HepG2 (cell line): Measurements from ENCODE around the gene ELOVL5. TPM values are rescaled to one million over a fixed set of nuclear protein-coding genes. Genes with fewer than 3 reads are reported as not detected.

Source experiments
- ATAC-seq: fragments of 200-7000 bp; cut with Tn5 transposase; 3 replicates; pipeline ENCODE4 v1.9.1; 2020; ENCODE audit warnings: mild to moderate bottlenecking, moderate library complexity
- BruUV-seq: library from RNA; stranded (reverse); fragments of 400-500 nt; replicated peaks from 2 replicates; lab custom pipeline; 2021; lab: Mats Ljungman, UMichigan
- CTCF ChIA-PET: fragments of 300-600 bp; formaldehyde crosslinking; extraction: SDS; loops from one replicate; lab custom pipeline; 2021; ENCODE audit warnings: low total read pairs, inconsistent platforms, low intra/inter-chr PET ratio; lab: Yijun Ruan, JAX
- POLR2A ChIA-PET: fragments of 350-600 bp; sonication (Branson Sonifier 250); formaldehyde crosslinking; loops from one replicate; lab custom pipeline; 2020; ENCODE audit warnings: antibody characterized with exemption, inconsistent platforms; lab: Yijun Ruan, JAX
- DNase-seq: peaks from one replicate; pipeline ENCODE4 v3.0.0-alpha.2; 2015; ENCODE audit warnings: low spot score
- FAIRE-seq: peaks from 3 replicates; lab custom pipeline; 2011; peaks lifted over from hg19 to GRCh38; lab: Jason Lieb, UNC
- H2AFZ ChIP-seq: one replicate; pipeline ENCODE4 v1.6.1; 2011; ENCODE audit warnings: low read length, inconsistent platforms
- H3K27ac ChIP-seq: fragments of 300-600 bp; 3 replicates; pipeline ENCODE4 v1.8.0; 2011; ENCODE audit warnings: mixed run types, mild to moderate bottlenecking, mixed read lengths, low read length, inconsistent platforms; ENCODE audit not compliant: insufficient read depth; ENCODE audit errors: extremely low read length
- H3K27me3 ChIP-seq, 2 experiments: fragments of 200-600 bp in 1 of 2; 2 replicates in 1 of 2; 3 replicates in 1 of 2; pipeline versions ENCODE4 v1.6.0 to v1.8.0; 2011; ENCODE audit warnings: low read length in 2 of 2, mild to moderate bottlenecking in 2 of 2, moderate library complexity in 2 of 2, inconsistent platforms in 1 of 2; ENCODE audit not compliant: insufficient read depth in 2 of 2, control insufficient read depth in 1 of 2
- H3K36me3 ChIP-seq, 2 experiments: fragments of 200-600 bp in 1 of 2; replicated peaks in 1 of 2; 2 replicates in 1 of 2; 3 replicates in 1 of 2; pipeline versions ENCODE4 v1.5.1 to v1.8.0; 2011; ENCODE audit warnings: low read length in 2 of 2, inconsistent platforms in 1 of 2; ENCODE audit not compliant: insufficient read depth in 2 of 2, control insufficient read depth in 1 of 2
- H3K4me1 ChIP-seq: 2 replicates; pipeline ENCODE4 v1.5.1; 2012; ENCODE audit warnings: low read length, inconsistent platforms; ENCODE audit not compliant: insufficient read depth
- H3K4me2 ChIP-seq: 2 replicates; pipeline ENCODE4 v1.6.0; 2011; ENCODE audit warnings: low read depth, low read length, inconsistent platforms
- H3K4me3 ChIP-seq, 3 experiments: fragments of 200-600 bp in 1 of 3; sonication (generic), shearing (Covaris generic) in 1 of 3; replicated peaks in 1 of 3; 2 replicates each; pipeline ENCODE4 v1.5.1; 2011 to 2016; ENCODE audit warnings: low read length in 3 of 3, inconsistent platforms in 2 of 3, low read depth in 2 of 3, mild to moderate bottlenecking in 2 of 3, control low read depth in 1 of 3, mixed read lengths in 1 of 3; ENCODE audit not compliant: insufficient read depth in 1 of 3
- H3K79me2 ChIP-seq: one replicate; pipeline ENCODE4 v1.6.1; 2011; ENCODE audit warnings: low read length, inconsistent platforms; ENCODE audit not compliant: insufficient read depth
- H3K9ac ChIP-seq: 2 replicates; pipeline ENCODE4 v1.6.0; 2011; ENCODE audit warnings: mild to moderate bottlenecking, low read depth, low read length, inconsistent platforms; ENCODE audit not compliant: insufficient read depth
- H3K9me3 ChIP-seq: 2 replicates; pipeline ENCODE4 v1.5.1; 2012; ENCODE audit warnings: mild to moderate bottlenecking, low read length
- H4K20me1 ChIP-seq: 2 replicates; pipeline ENCODE4 v1.6.0; 2011; ENCODE audit warnings: inconsistent platforms, mild to moderate bottlenecking, low read length, moderate library complexity; ENCODE audit not compliant: insufficient read depth
- ATF7 ChIP-seq, 2 experiments: fragments of 450-650 bp in 1 of 2; sonication (generic) in 1 of 2; formaldehyde crosslinking in 1 of 2; IDR thresholded peaks; 2 replicates each; pipeline versions ENCODE4 v1.4.0 to v1.6.1; 2016 to 2020; ENCODE audit warnings: antibody characterized with exemption in 1 of 2, mild to moderate bottlenecking in 1 of 2, missing genetic modification reagents in 1 of 2
- LBX2 ChIP-seq: sonication (generic); formaldehyde crosslinking; IDR thresholded peaks from 2 replicates; pipeline ENCODE4 v1.5.0; 2020; ENCODE audit warnings: missing genetic modification reagents, mild to moderate bottlenecking, borderline replicate concordance
- MXI1 ChIP-seq: IDR thresholded peaks from 3 replicates; pipeline ENCODE4 v1.6.1; 2012; ENCODE audit warnings: low read depth, low read length, inconsistent platforms, borderline replicate concordance
- SYNCRIP ChIP-seq: fragments of 200-400 bp; formaldehyde crosslinking; IDR thresholded peaks from 2 replicates; pipeline ENCODE4 v1.6.1; 2018; ENCODE audit warnings: mild to moderate bottlenecking, low read depth, low read length; ENCODE audit not compliant: insufficient read depth
- TEAD3 ChIP-seq: optimal IDR thresholded peaks from 2 replicates; pipeline ENCODE3; 2016; ENCODE audit warnings: borderline replicate concordance
- ZBTB39 ChIP-seq: sonication (generic); formaldehyde crosslinking; IDR thresholded peaks from 2 replicates; pipeline ENCODE4 v1.5.0; 2020; ENCODE audit warnings: missing genetic modification reagents
- ZNF362 ChIP-seq: sonication (generic); formaldehyde crosslinking; IDR thresholded peaks from 2 replicates; pipeline ENCODE4 v1.4.0; 2020; ENCODE audit warnings: missing genetic modification reagents, mild to moderate bottlenecking, borderline replicate concordance
- ZNF468 ChIP-seq: sonication (generic); formaldehyde crosslinking; IDR thresholded peaks from 2 replicates; pipeline ENCODE4 v1.8.0; 2022; ENCODE audit warnings: mild to moderate bottlenecking, moderate library complexity, missing genetic modification reagents
- WGBS: methylation state at CpG from one replicate; pipeline ENCODE4 v1.1.6; 2017; ENCODE audit warnings: low lambda C conversion rate; 5-methylcytosine and 5-hydroxymethylcytosine counted together
- in situ Hi-C: cut with HindIII; loops from 2 replicates; pipeline ENCODE4 v1.10.0; 2017; ENCODE audit warnings: low pct_unique_long_range_greater_than_20kb; ENCODE audit not compliant: extremely low pct_ligation_motif_present
- intact Hi-C: fragments of 100-400 bp; cut with micrococcal nuclease; formaldehyde crosslinking; loops from one replicate; pipeline ENCODE4 v1.10.0; 2022; ENCODE audit not compliant: unreplicated experiment
- polyA plus RNA-seq, 8 experiments: library from polyadenylated mRNA; depleted of rRNA in 3 of 8; stranded (reverse) in 7 of 8; unstranded in 1 of 8; fragments of >200 nt; fragmentation: Illumina TruSeq in 4 of 8; extraction: Trizol in 4 of 8; gene quantifications; 2 replicates each; pipeline versions ENCODE4 v1.2.1 to v1.2.3, GENCODE V29; 2011 to 2016; ENCODE audit warnings: low read depth in 4 of 8, missing spikeins in 1 of 8, mixed read lengths in 1 of 8; ENCODE audit not compliant: insufficient read depth in 1 of 8
- total RNA-seq, 5 experiments: library from RNA; depleted of rRNA; stranded (reverse); fragments of >200 nt; fragmentation: Illumina TruSeq; extraction: Trizol; gene quantifications; 2 replicates each; pipeline ENCODE4 v1.2.3, GENCODE V29; 2016; ENCODE audit warnings: low read depth in 1 of 5

ELOVL5 gene
- total and polyA plus RNA-seq, 2 of the 13 experiments (the other 11 are each of a cell fraction or from before 2014, with no cell fraction given) = 50.1 to 72.4 TPM

- no peaks in the 10 kb centered on the region for H4K20me1 ChIP-seq
- no peaks in the 10 kb centered on the region for H3K4me1 ChIP-seq
- H3K79me2 ChIP-seq = no peaks in the 10 kb centered on the region
- no peak overlapping the region for H3K27ac ChIP-seq
- H3K4me2 ChIP-seq = no peak overlapping the region
- ATAC-seq = no peak
- POLR2A ChIA-PET = no interaction called here
- 97% methylated on average over 2 of the region's 2 CpGs for WGBS
- BruUV-seq = no TSS peak
- H3K9ac ChIP-seq = no peak overlapping the region
- intact Hi-C loops = no loop called here
- in situ Hi-C loops = no loop called here
- CTCF ChIA-PET = no interaction called here
- no peak for TF ChIP-seq ZNF468 (CRISPR knock-in tag)
- no peak for TF ChIP-seq SYNCRIP
- no peak for TF ChIP-seq LBX2 (CRISPR knock-in tag)
- FAIRE-seq = no peak
- H3K36me3 ChIP-seq = peaks cover 0 to 19% of the 10 kb centered on the region in 2 experiments; a peak in 3 of 5 replicates
- H3K27me3 ChIP-seq = no peaks in the 10 kb centered on the region
- H2AFZ ChIP-seq = no peak overlapping the region
- no peaks in the 10 kb centered on the region for H3K9me3 ChIP-seq
- no peak for DNase-seq
- H3K4me3 ChIP-seq = no peak overlapping the region
These were observed 66.0 kb downstream of the ELOVL5 start for GRCh38 chr6:53282741-53283140.

- CTCF ChIA-PET = no interaction called here
- H3K79me2 ChIP-seq = no peaks in the 10 kb centered on the region
- in situ Hi-C loops = no loop called here
- ATAC-seq (no peak), DNase-seq (no peak), FAIRE-seq (no peak)
- H3K9me3 ChIP-seq = no peaks in the 10 kb centered on the region
- WGBS = 92% methylated on average over 2 of the region's 2 CpGs
- peaks cover 0 to 19% of the 10 kb centered on the region in 2 experiments; a peak in 2 of 5 replicates for H3K36me3 ChIP-seq
- no peak overlapping the region for H2AFZ ChIP-seq
- no peak overlapping the region for H3K4me3 ChIP-seq
- H4K20me1 ChIP-seq = no peaks in the 10 kb centered on the region
- no peak overlapping the region for H3K9ac ChIP-seq
- intact Hi-C loops = no loop called here
- BruUV-seq = no TSS peak
- no peak overlapping the region for H3K27ac ChIP-seq
- no peak overlapping the region for H3K4me2 ChIP-seq
- POLR2A ChIA-PET = no interaction called here
- H3K4me1 ChIP-seq = no peaks in the 10 kb centered on the region
- H3K27me3 ChIP-seq = no peaks in the 10 kb centered on the region
- TF ChIP-seq ZNF362 (CRISPR knock-in tag) (no peak), MXI1 (no peak), TEAD3 (CRISPR knock-in tag) (no peak), ATF7 (IDR thresholded peaks at IDR 0.05) (no peak), ATF7 (CRISPR knock-in tag; IDR thresholded peaks at IDR 0.05) (no peak), ZBTB39 (no peak)
These were observed 66.5 kb downstream of the ELOVL5 start for GRCh38 chr6:53282234-53282633.
